Suprapubic skin (tissue), 4 donors: ENCODE data around the gene KMT2C. TPM values are rescaled to one million over a fixed set of nuclear protein-coding genes. Genes with fewer than 3 reads are reported as not detected.

Experiments used
- DNase-seq, 2 donors: peaks; one replicate each; pipeline ENCODE4 v3.0.0-alpha.2; 2019; ENCODE audit warnings: low spot score in 2 of 2
- H3K27ac ChIP-seq: fragments of 200-600 bp; sonication (generic); one replicate; pipeline ENCODE4 v1.5.1; 2019
- H3K27me3 ChIP-seq: fragments of 200-600 bp; sonication (generic); one replicate; pipeline ENCODE4 v1.5.1; 2019
- H3K36me3 ChIP-seq: fragments of 200-600 bp; sonication (generic); one replicate; pipeline ENCODE4 v1.5.1; 2019
- H3K4me1 ChIP-seq: fragments of 200-600 bp; sonication (generic); one replicate; pipeline ENCODE4 v1.5.1; 2019
- H3K4me3 ChIP-seq: fragments of 200-600 bp; sonication (generic); one replicate; pipeline ENCODE4 v1.5.1; 2019; ENCODE audit warnings: mild to moderate bottlenecking
- H3K9me3 ChIP-seq: fragments of 200-600 bp; sonication (generic); one replicate; pipeline ENCODE4 v1.5.1; 2019
- CTCF ChIP-seq, 2 donors: fragments of 200-600 bp in 1 of 2; fragments of 450-650 bp in 1 of 2; sonication (generic) in 1 of 2; IDR thresholded peaks; one replicate each; pipeline ENCODE4 v1.5.1; 2016 to 2019; ENCODE audit warnings: antibody characterized with exemption in 2 of 2, mild to moderate bottlenecking in 1 of 2, moderate library complexity in 1 of 2
- EP300 ChIP-seq: sonication (generic); formaldehyde crosslinking; IDR thresholded peaks from one replicate; pipeline ENCODE4 v1.6.1; 2017; ENCODE audit warnings: antibody characterized with exemption
- POLR2A ChIP-seq, 2 donors: fragments of 450-650 bp; IDR thresholded peaks; one replicate each; pipeline ENCODE4 v1.6.1; 2017; ENCODE audit warnings: antibody characterized with exemption in 2 of 2, mild to moderate bottlenecking in 2 of 2, moderate library complexity in 2 of 2
- POLR2AphosphoS5 ChIP-seq, 3 donors: sonication (generic); formaldehyde crosslinking; IDR thresholded peaks; one replicate each; pipeline ENCODE4 v1.6.1; 2017; ENCODE audit warnings: antibody characterized with exemption in 3 of 3
- WGBS: methylation state at CpG from one replicate; pipeline ENCODE4 v1.1.5; 2018; 5-methylcytosine and 5-hydroxymethylcytosine counted together
- total RNA-seq, 4 donors: library from RNA; depleted of rRNA; stranded (reverse); fragments of >200 nt; gene quantifications; one replicate each; pipeline ENCODE4 v1.1.0, GENCODE V29; 2016

Gene KMT2C
- total RNA-seq, 4 donors from 2014 or later: 61.2 to 144 (median 93.3) TPM

- Histone ChIP-seq H3K9me3 (peaks cover 5% of the 10 kb centered on the region), H3K4me1 (no peaks in the 10 kb centered on the region)
- DNase-seq: no peak
Observed at GRCh38 chr7:152128741-152129461, 306.9 kb downstream of the KMT2C start.

GRCh38 chr7:152128252-152128651 lies 307.6 kb downstream of the KMT2C start:
- Histone ChIP-seq H3K4me1 (no peaks in the 10 kb centered on the region), H3K9me3 (peaks cover 5% of the 10 kb centered on the region), H3K27ac (no peak overlapping the region), H3K36me3 (peaks cover 74% of the 10 kb centered on the region), H3K27me3 (no peaks in the 10 kb centered on the region), H3K4me3 (no peak overlapping the region)
- DNase-seq: no peak
- no peak for TF ChIP-seq POLR2A (IDR thresholded peaks at IDR 0.05)
- TF ChIP-seq CTCF (IDR thresholded peaks at IDR 0.05): no peak
- no peak for TF ChIP-seq EP300
- TF ChIP-seq POLR2AphosphoS5 (IDR thresholded peaks at IDR 0.05): no peak
- 97% methylated on average over 15 of the region's 20 CpGs for WGBS

More at GRCh38 chr7:152128741-152129461, 306.9 kb downstream of the KMT2C start:
- WGBS: 96% methylated on average over 55 of the region's 60 CpGs
- Histone ChIP-seq H3K27ac (no peak overlapping the region), H3K36me3 (peaks cover 73% of the 10 kb centered on the region), H3K4me3 (no peak overlapping the region), H3K27me3 (no peaks in the 10 kb centered on the region)
- TF ChIP-seq POLR2AphosphoS5 (IDR thresholded peaks at IDR 0.05): no peak

GRCh38 chr7:152127229-152127628 lies 308.6 kb downstream of the KMT2C start:
- Histone ChIP-seq H3K4me3 (no peak overlapping the region), H3K9me3 (peaks cover 5% of the 10 kb centered on the region), H3K27ac (no peak overlapping the region), H3K36me3 (peaks cover 79% of the 10 kb centered on the region), H3K4me1 (no peaks in the 10 kb centered on the region), H3K27me3 (no peaks in the 10 kb centered on the region)
- no peak for TF ChIP-seq POLR2A (IDR thresholded peaks at IDR 0.05)
- TF ChIP-seq EP300: no peak
- no peak for TF ChIP-seq POLR2AphosphoS5 (IDR thresholded peaks at IDR 0.05)
- TF ChIP-seq CTCF (IDR thresholded peaks at IDR 0.05): no peak
- 90% methylated on average over 19 of the region's 19 CpGs for WGBS
- DNase-seq: no peak

- Histone ChIP-seq H3K27me3 (no peaks in the 10 kb centered on the region), H3K4me3 (no peak overlapping the region), H3K27ac (no peak overlapping the region), H3K9me3 (peaks cover 5% of the 10 kb centered on the region), H3K36me3 (peaks cover 79% of the 10 kb centered on the region), H3K4me1 (no peaks in the 10 kb centered on the region)
- no peak for DNase-seq
- 89% methylated on average over 7 of the region's 7 CpGs for WGBS
- TF ChIP-seq CTCF (IDR thresholded peaks at IDR 0.05): no peak
- TF ChIP-seq POLR2A (IDR thresholded peaks at IDR 0.05): no peak
- TF ChIP-seq POLR2AphosphoS5 (IDR thresholded peaks at IDR 0.05): no peak
- TF ChIP-seq EP300: no peak
Observed at GRCh38 chr7:152126741-152127140, 309.1 kb downstream of the KMT2C start.

GRCh38 chr7:152122540-152122939 lies 313.3 kb downstream of the KMT2C start:
- no peak for DNase-seq
- 100% methylated on average over 1 of the region's 1 CpG for WGBS
- Histone ChIP-seq H3K9me3 (peaks cover 5% of the 10 kb centered on the region), H3K4me3 (no peak overlapping the region), H3K27me3 (no peaks in the 10 kb centered on the region), H3K27ac (no peak overlapping the region), H3K4me1 (no peaks in the 10 kb centered on the region), H3K36me3 (peaks cover 92% of the 10 kb centered on the region)
- TF ChIP-seq EP300 (no peak), POLR2AphosphoS5 (IDR thresholded peaks at IDR 0.05) (no peak), POLR2A (IDR thresholded peaks at IDR 0.05) (no peak), CTCF (IDR thresholded peaks at IDR 0.05) (no peak)
